ENCODE results near the gene AQP2. TPM values are rescaled to one million over a fixed set of nuclear protein-coding genes. Genes with fewer than 3 reads are reported as not detected.

AQP2 gene
- total and polyA plus RNA-seq, 2 of the 13 experiments (the other 11 are each of a cell fraction or from before 2014, with no cell fraction given): not detected

DNA sequence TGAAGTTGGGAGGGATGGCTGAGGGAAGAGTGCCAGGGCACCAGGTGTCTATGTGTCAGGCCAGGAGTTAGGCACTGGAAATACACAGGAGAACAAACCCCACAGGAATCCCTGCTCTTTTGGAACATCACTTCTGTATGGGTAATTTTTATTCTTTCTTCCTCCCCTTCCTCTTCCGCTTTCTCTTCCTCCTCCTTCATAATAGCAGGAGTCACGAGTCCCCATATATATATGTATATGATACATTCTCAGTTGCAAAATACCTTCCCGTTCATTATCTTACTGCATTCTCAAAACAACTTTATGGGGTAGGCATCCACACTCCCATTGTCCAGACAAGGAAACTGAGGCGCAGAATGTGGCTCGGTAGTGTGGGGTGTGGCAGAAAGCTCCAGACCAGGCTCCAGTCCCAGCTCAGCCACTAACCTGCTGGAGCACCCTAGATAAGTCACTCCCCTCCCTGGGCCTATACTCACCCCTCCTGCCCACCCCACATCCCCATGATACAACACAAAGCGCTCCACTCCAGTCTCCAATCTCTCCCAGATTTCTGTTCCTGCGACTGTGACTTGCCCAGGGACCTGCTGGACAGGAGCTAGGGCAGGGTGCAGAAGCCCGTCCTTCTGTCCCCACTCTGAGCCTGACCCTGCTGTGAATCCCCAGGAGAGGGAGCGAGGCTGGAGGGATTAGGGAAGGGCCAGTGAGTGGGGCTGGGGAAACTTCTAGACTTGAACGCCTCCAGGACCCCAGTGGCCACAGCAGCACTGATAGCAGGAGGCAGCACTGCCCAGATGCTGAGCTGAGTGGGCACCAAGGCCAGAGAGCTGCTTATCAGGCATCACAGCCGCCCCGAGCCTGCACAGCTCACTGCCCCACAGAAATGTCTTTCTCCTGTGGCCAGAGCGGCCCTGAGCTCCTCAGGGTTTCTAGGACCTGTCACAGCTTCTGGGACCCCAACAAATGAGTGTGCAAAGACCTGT lies 1.4 kb upstream of the AQP2 start:
- Histone ChIP-seq H3K9ac (ENCODE audit: insufficient read depth, low read depth, low read length) (no peak overlapping the region), H3K4me3 (replicated peaks in 1 of 3; ENCODE audit: insufficient read depth in 1 of 3, low read depth in 2 of 3, low read length in 3 of 3) (no peak overlapping the region), H3K27ac (ENCODE audit: extremely low read length, insufficient read depth, low read length) (no peak overlapping the region), H3K4me1 (ENCODE audit: insufficient read depth, low read length) (peaks cover 18% of the 10 kb centered on the region), H2AFZ (ENCODE audit: low read length) (no peak overlapping the region), H3K9me3 (ENCODE audit: low read length) (no peaks in the 10 kb centered on the region), H3K4me2 (ENCODE audit: low read depth, low read length) (no peak overlapping the region), H3K27me3 (ENCODE audit: control insufficient read depth in 1 of 2, insufficient read depth in 2 of 2, low read length in 2 of 2) (peaks cover 7 to 27% of the 10 kb centered on the region in 2 experiments; a peak in 3 of 5 replicates), H3K36me3 (replicated peaks in 1 of 2; ENCODE audit: control insufficient read depth in 1 of 2, insufficient read depth in 2 of 2, low read length in 2 of 2) (no peaks in the 10 kb centered on the region), H3K79me2 (ENCODE audit: insufficient read depth, low read length) (no peaks in the 10 kb centered on the region), H4K20me1 (ENCODE audit: insufficient read depth, low read length) (no peaks in the 10 kb centered on the region)
- intact Hi-C loops (cut with micrococcal nuclease; ENCODE audit: unreplicated experiment): loop anchor here (10.0 kb wide), 1 partner anchor 84 kb away; no protein-coding TSS in a partner anchor
- FAIRE-seq (no peak), ATAC-seq (no peak), DNase-seq (ENCODE audit: low spot score) (no peak)
- POLR2A ChIA-PET: no interaction called here
- CTCF ChIA-PET (ENCODE audit: low intra/inter-chr PET ratio, low total read pairs): no interaction called here
- BruUV-seq (replicated peaks): no TSS peak
- WGBS (ENCODE audit: low lambda C conversion rate): 58% methylated on average over 8 of the region's 13 CpGs
- TF ChIP-seq ZNF775 (CRISPR knock-in tag; IDR thresholded peaks at IDR 0.05; ENCODE audit: borderline replicate concordance) (no peak), ZBTB7A (CRISPR knock-in tag; IDR thresholded peaks at IDR 0.05) (no peak), ZNF484 (CRISPR knock-in tag; IDR thresholded peaks at IDR 0.05; ENCODE audit: borderline replicate concordance, low read depth) (no peak), ZFP62 (CRISPR knock-in tag; IDR thresholded peaks at IDR 0.05) (no peak), HMGA1 (CRISPR knock-in tag; conservative IDR thresholded peaks at IDR 0.05) (no peak), NONO (IDR thresholded peaks at IDR 0.05) (no peak), NONO (CRISPR knock-in tag; conservative IDR thresholded peaks at IDR 0.05) (no peak)
- in situ Hi-C loops (cut with HindIII; ENCODE audit: extremely low pct_ligation_motif_present, low pct_unique_long_range_greater_than_20kb): no loop called here

- TF ChIP-seq ZNF264 (CRISPR knock-in tag; IDR thresholded peaks at IDR 0.05): no peak
- no peak for TF ChIP-seq RARA (CRISPR knock-in tag; IDR thresholded peaks at IDR 0.05)
- Histone ChIP-seq H3K36me3 (replicated peaks in 1 of 2; ENCODE audit: control insufficient read depth in 1 of 2, insufficient read depth in 2 of 2, low read length in 2 of 2) (no peaks in the 10 kb centered on the region), H3K4me1 (ENCODE audit: insufficient read depth, low read length) (peaks cover 10% of the 10 kb centered on the region), H3K27me3 (ENCODE audit: control insufficient read depth in 1 of 2, insufficient read depth in 2 of 2, low read length in 2 of 2) (peaks cover 7 to 29% of the 10 kb centered on the region in 2 experiments; a peak in 3 of 5 replicates), H2AFZ (ENCODE audit: low read length) (no peak overlapping the region), H3K4me3 (replicated peaks in 1 of 3; ENCODE audit: insufficient read depth in 1 of 3, low read depth in 2 of 3, low read length in 3 of 3) (no peak overlapping the region), H3K79me2 (ENCODE audit: insufficient read depth, low read length) (no peaks in the 10 kb centered on the region), H4K20me1 (ENCODE audit: insufficient read depth, low read length) (no peaks in the 10 kb centered on the region), H3K4me2 (ENCODE audit: low read depth, low read length) (no peak overlapping the region), H3K9me3 (ENCODE audit: low read length) (no peaks in the 10 kb centered on the region), H3K27ac (ENCODE audit: extremely low read length, insufficient read depth, low read length) (no peak overlapping the region), H3K9ac (ENCODE audit: insufficient read depth, low read depth, low read length) (no peak overlapping the region)
- WGBS (ENCODE audit: low lambda C conversion rate): 65% methylated on average over 3 of the region's 3 CpGs
- ChIA-PET CTCF (ENCODE audit: low intra/inter-chr PET ratio, low total read pairs) (no interaction called here), POLR2A (no interaction called here)
- ATAC-seq (no peak), DNase-seq (ENCODE audit: low spot score) (no peak), FAIRE-seq (no peak)
- in situ Hi-C loops (cut with HindIII; ENCODE audit: extremely low pct_ligation_motif_present, low pct_unique_long_range_greater_than_20kb): no loop called here
- no TSS peak for BruUV-seq (replicated peaks)
- intact Hi-C loops (cut with micrococcal nuclease; ENCODE audit: unreplicated experiment): loop anchor here (10.0 kb wide), 1 partner anchor 85 kb away; no protein-coding TSS in a partner anchor
Measured at GRCh38 chr12:49949866-49950265, 671 bp upstream of the AQP2 start.

Data from HepG2 (cell line).